HG03103 (cell line): ENCODE data around the gene FYTTD1.
A peak's percentile ranks its signal among the peaks of the same experiment; 100 is the strongest.

Source experiments
- ATAC-seq: cut with Tn5 transposase; IDR thresholded peaks from one replicate; pipeline ENCODE4 v1.9.1; 2021; ENCODE audit warnings: low read depth; ENCODE audit not compliant: unreplicated experiment

Gene FYTTD1

GRCh38 chr3:197790033-197790432 lies 40.4 kb downstream of the FYTTD1 start:
- ATAC-seq, result no peak

- peak; percentile 59 for ATAC-seq
Measured at GRCh38 chr3:197791113-197791891, 41.6 kb downstream of the FYTTD1 start, which contains the start of gene LRCH3. Gene LRCH3 (plus strand): TSS chr3:197791254. CDS start chr3:197791279, 25 bp downstream.

- peak; percentile 9 for ATAC-seq
Measured at GRCh38 chr3:197791892-197792647, 42.4 kb downstream of the FYTTD1 start.

- ATAC-seq, result no peak
Measured at GRCh38 chr3:197793247-197793646, 43.6 kb downstream of the FYTTD1 start.

GRCh38 chr3:197794115-197794514 lies 44.4 kb downstream of the FYTTD1 start:
- ATAC-seq, result no peak

- no peak for ATAC-seq
Measured at GRCh38 chr3:197795200-197795599, 45.5 kb downstream of the FYTTD1 start.

- no peak for ATAC-seq
Measured at GRCh38 chr3:197796087-197796486, 46.4 kb downstream of the FYTTD1 start.

- ATAC-seq, result peak; percentile 43
Measured at GRCh38 chr3:197798863-197799262, 49.2 kb downstream of the FYTTD1 start.

GRCh38 chr3:197800379-197800778 lies 50.7 kb downstream of the FYTTD1 start:
- ATAC-seq, result no peak

GRCh38 chr3:197801891-197802778 lies 52.5 kb downstream of the FYTTD1 start:
- peak; percentile 43 for ATAC-seq

- no peak for ATAC-seq
Measured at GRCh38 chr3:197802779-197803459, 53.2 kb downstream of the FYTTD1 start.

GRCh38 chr3:197804511-197804910 lies 54.8 kb downstream of the FYTTD1 start:
- no peak for ATAC-seq

- ATAC-seq, result no peak
Measured at GRCh38 chr3:197807969-197808587, 58.4 kb downstream of the FYTTD1 start.

- ATAC-seq, result no peak
Measured at GRCh38 chr3:197809356-197810020, 59.8 kb downstream of the FYTTD1 start.

- no peak for ATAC-seq
Measured at GRCh38 chr3:197810901-197811300, 61.2 kb downstream of the FYTTD1 start.

- no peak for ATAC-seq
Measured at GRCh38 chr3:197811343-197811742, 61.7 kb downstream of the FYTTD1 start.

- no peak for ATAC-seq
Measured at GRCh38 chr3:197814372-197814771, 64.7 kb downstream of the FYTTD1 start.

GRCh38 chr3:197820550-197821335 lies 71.1 kb downstream of the FYTTD1 start:
- no peak for ATAC-seq
